ENCODE results near the gene ADGRA1. TPM values are rescaled to one million over a fixed set of nuclear protein-coding genes. Genes with fewer than 3 reads are reported as not detected.

The ADGRA1 gene
- total RNA-seq, 4 donors from 2014 or later: 0.13 to 0.40 (median 0.29) TPM

DNA sequence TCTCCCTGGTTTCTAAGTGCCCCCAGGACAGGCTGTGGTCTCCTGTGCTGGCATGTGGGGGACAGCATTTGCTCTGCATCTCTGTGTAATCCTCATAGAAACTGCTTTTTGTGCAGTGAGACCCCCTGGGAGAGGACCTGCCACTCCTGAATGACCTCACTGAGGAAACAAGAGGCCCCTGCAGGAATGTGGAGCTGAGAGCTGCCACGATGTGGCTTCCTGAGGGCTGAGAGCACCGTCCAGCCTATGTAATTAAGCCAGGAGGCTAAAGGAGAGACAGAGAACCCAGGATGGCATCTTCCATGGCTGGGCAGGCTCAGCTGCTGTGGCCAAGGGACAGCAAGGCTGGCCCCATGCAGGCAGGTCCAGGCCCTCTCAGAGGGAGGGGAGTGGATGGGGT, 32.3 kb upstream of the ADGRA1 start:
- no peak overlapping the region for H3K4me3 ChIP-seq (replicated peaks in 1 of 3)
- H3K27ac ChIP-seq: no peak overlapping the region
- H3K36me3 ChIP-seq: no peaks in the 10 kb centered on the region
- no peaks in the 10 kb centered on the region for H3K27me3 ChIP-seq
- 11 to 15% methylated on average over 2 of the region's 2 CpGs for WGBS, 2 donors
- H3K9me3 ChIP-seq: no peaks in the 10 kb centered on the region
- TF ChIP-seq POLR2A (IDR thresholded peaks at IDR 0.05): no peak
- TF ChIP-seq, protein P1, sequence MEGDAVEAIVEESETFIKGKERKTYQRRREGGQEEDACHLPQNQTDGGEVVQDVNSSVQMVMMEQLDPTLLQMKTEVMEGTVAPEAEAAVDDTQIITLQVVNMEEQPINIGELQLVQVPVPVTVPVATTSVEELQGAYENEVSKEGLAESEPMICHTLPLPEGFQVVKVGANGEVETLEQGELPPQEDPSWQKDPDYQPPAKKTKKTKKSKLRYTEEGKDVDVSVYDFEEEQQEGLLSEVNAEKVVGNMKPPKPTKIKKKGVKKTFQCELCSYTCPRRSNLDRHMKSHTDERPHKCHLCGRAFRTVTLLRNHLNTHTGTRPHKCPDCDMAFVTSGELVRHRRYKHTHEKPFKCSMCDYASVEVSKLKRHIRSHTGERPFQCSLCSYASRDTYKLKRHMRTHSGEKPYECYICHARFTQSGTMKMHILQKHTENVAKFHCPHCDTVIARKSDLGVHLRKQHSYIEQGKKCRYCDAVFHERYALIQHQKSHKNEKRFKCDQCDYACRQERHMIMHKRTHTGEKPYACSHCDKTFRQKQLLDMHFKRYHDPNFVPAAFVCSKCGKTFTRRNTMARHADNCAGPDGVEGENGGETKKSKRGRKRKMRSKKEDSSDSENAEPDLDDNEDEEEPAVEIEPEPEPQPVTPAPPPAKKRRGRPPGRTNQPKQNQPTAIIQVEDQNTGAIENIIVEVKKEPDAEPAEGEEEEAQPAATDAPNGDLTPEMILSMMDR (IDR thresholded peaks at IDR 0.05): no peak
- DNase-seq: no peak
- intact Hi-C loops (cut with DNase I): no loop called here
- no peaks in the 10 kb centered on the region for H3K4me1 ChIP-seq

DNA sequence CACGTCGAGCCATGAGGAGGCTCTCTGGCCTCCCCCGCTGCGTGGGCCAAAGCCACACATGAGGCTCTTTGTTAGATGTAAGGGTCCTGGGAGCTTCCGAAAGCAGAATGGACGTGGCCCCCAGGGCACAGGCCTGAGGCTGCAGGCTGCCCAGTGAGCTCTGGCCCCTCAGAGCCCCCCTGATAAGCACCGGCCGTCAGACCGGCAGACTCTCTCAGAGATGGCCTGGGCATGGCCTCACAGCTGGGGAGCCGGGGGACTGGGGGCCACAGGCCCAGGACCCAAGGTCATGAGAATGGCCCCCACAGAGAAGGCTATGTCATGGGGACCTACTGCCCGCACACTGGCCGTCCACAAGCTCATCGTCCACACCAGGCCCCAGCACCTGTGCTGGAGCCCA, 31.7 kb upstream of the ADGRA1 start:
- no peak for DNase-seq
- Histone ChIP-seq H3K36me3 (no peaks in the 10 kb centered on the region), H3K4me1 (no peaks in the 10 kb centered on the region), H3K9me3 (no peaks in the 10 kb centered on the region), H3K27ac (no peak overlapping the region), H3K27me3 (no peaks in the 10 kb centered on the region), H3K4me3 (replicated peaks in 1 of 3) (no peak overlapping the region)
- 76 to 86% methylated on average over 3 to 5 of the region's 13 CpGs for WGBS, 2 donors
- intact Hi-C loops (cut with DNase I): no loop called here
- no peak for TF ChIP-seq POLR2A (IDR thresholded peaks at IDR 0.05)
- TF ChIP-seq, protein P1 (IDR thresholded peaks at IDR 0.05): no peak

DNA sequence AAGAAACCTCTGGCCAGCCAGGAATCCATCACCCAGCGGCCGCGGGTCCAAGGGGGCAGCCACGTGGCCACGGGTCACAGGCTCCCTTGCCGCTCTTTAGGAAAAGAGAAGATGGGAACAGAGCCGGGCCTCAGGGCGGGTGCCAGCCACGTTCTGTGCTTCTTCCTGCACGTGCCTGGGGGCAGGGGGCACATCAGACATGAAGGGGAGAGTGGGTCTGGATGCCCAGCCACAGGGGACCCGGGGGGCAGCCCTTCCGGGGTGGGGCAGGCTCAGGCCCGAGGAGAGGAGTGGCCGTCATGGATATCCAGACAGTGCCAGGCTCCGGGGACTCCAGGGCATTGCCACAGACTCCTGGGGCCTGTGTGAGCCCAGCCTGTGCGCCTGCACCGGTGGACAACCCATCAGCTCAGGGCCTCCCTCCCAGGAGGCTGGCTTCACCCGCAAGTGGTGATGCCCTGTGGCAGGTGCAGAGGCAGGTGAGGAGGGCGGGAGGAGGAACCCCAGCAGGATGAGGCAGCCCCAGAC, 31.0 kb upstream of the ADGRA1 start:
- no peak overlapping the region for H3K27ac ChIP-seq
- H3K4me1 ChIP-seq: no peaks in the 10 kb centered on the region
- no peaks in the 10 kb centered on the region for H3K9me3 ChIP-seq
- no peak for DNase-seq
- TF ChIP-seq POLR2A (IDR thresholded peaks at IDR 0.05): no peak
- TF ChIP-seq, protein P1 (IDR thresholded peaks at IDR 0.05): no peak
- intact Hi-C loops (cut with DNase I): no loop called here
- H3K27me3 ChIP-seq: no peaks in the 10 kb centered on the region
- 79 to 84% methylated on average over 8 to 19 of the region's 19 CpGs for WGBS, 2 donors
- no peaks in the 10 kb centered on the region for H3K36me3 ChIP-seq
- no peak overlapping the region for H3K4me3 ChIP-seq (replicated peaks in 1 of 3)

DNA sequence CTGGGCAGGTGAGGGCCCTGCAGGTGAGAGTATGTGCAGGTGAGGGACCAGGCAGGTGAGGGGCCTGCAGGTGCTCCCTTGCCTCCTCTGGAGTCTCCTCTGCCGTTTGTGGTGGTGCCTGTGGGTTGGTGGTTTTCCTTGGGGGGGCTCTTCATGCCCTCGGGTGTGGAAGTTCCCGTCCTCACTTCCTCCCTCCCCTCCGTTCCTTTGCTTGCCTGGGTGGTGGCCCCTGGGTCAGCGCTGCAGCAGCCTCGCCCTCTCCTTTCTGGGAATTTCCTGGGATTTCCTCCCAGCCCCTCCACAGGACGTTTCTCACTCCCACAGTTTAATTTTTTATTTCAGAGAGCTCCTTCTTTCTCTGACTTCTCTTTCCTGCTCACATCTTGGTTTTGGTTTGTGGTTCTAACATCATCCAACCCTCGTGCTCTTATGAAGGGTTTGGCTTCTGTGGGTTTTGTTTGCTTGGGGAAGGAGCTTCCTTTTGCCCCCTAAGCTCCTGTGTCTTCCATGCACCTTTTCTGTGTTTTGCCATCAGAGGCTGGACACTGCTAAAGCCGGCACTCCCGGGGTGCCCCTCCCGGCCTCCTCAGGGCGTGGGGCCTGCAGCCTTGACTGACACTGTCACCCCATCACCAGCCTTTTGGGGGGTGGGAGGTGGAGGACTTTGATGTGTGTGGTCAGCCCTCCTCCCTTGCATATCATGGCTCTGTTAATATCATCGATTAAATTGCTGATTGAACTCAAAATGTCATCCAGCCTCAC, 29.2 kb upstream of the ADGRA1 start:
- intact Hi-C loops (cut with DNase I): no loop called here
- no peak for TF ChIP-seq POLR2A (IDR thresholded peaks at IDR 0.05)
- TF ChIP-seq, protein P1 (IDR thresholded peaks at IDR 0.05): no peak
- 59% methylated on average over 9 to 13 of the region's 13 CpGs for WGBS, 2 donors
- Histone ChIP-seq H3K27me3 (no peaks in the 10 kb centered on the region), H3K36me3 (no peaks in the 10 kb centered on the region), H3K9me3 (no peaks in the 10 kb centered on the region), H3K4me1 (no peaks in the 10 kb centered on the region), H3K27ac (no peak overlapping the region), H3K4me3 (replicated peaks in 1 of 3) (no peak overlapping the region)
- DNase-seq: no peak

DNA sequence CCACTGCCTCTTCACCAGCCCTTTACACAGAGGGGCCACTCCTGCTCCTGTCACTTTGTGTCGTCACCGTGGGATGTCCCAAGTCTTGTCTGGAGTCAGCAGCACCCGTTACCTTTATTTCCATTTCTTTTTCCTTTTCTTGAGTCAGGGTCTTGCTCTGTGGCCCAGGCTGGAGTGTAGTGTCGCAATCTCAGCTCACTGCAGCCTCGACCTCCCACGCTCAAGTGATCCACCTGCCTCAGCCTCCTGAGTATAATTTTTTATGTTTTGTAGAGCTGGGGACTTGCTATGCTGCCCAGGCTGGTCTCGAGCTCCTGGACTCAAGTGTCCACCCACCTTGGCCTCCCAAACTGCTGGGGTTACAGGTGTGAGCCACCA, 28.6 kb upstream of the ADGRA1 start:
- Histone ChIP-seq H3K9me3 (no peaks in the 10 kb centered on the region), H3K4me1 (no peaks in the 10 kb centered on the region), H3K36me3 (no peaks in the 10 kb centered on the region), H3K27ac (no peak overlapping the region), H3K27me3 (no peaks in the 10 kb centered on the region), H3K4me3 (replicated peaks in 1 of 3) (no peak overlapping the region)
- DNase-seq: no peak
- intact Hi-C loops (cut with DNase I): no loop called here
- no peak for TF ChIP-seq POLR2A (IDR thresholded peaks at IDR 0.05)
- TF ChIP-seq, protein P1 (IDR thresholded peaks at IDR 0.05): no peak
- WGBS, 2 donors: 83 to 85% methylated on average over 7 of the region's 7 CpGs
